Gastrocnemius medialis (tissue), 4 donors: ENCODE measurements around the gene PLCG2. TPM values are rescaled to one million over a fixed set of nuclear protein-coding genes. Genes with fewer than 3 reads are reported as not detected.
A peak's percentile ranks its signal among the peaks of the same experiment; 100 is the strongest.

Experiments used
- ATAC-seq, 2 donors: fragments of 150-250 bp; one replicate each; pipeline ENCODE4 v1.9.1; 2016
- DNase-seq, 2 donors: peaks; one replicate each; pipeline ENCODE4 v3.0.0-alpha.2; 2019
- H3K27ac ChIP-seq, 4 donors: fragments of 200-600 bp; sonication (generic); 1 replicate in 1 of 4; 2 replicates in 3 of 4; pipeline ENCODE4 v1.5.1; 2016 to 2018; ENCODE audit warnings: mild to moderate bottlenecking in 2 of 4, moderate library complexity in 1 of 4
- H3K27me3 ChIP-seq, 3 donors: fragments of 200-600 bp; sonication (generic) in 2 of 3; 1 replicate in 1 of 3; 2 replicates in 2 of 3; pipeline versions ENCODE4 v1.5.1 to v1.6.0; 2016 to 2019; ENCODE audit warnings: mild to moderate bottlenecking in 1 of 3, moderate library complexity in 1 of 3
- H3K36me3 ChIP-seq, 2 donors: fragments of 200-600 bp; sonication (generic) in 1 of 2; one replicate each; pipeline ENCODE4 v1.5.1; 2017 to 2018
- H3K4me1 ChIP-seq, 2 donors: fragments of 200-600 bp; sonication (generic) in 1 of 2; one replicate each; pipeline ENCODE4 v1.5.1; 2016 to 2017; ENCODE audit warnings: mild to moderate bottlenecking in 2 of 2
- H3K4me3 ChIP-seq, 4 donors: fragments of 200-600 bp; sonication (generic) in 3 of 4; 1 replicate in 1 of 4; 2 replicates in 3 of 4; pipeline ENCODE4 v1.5.1; 2016 to 2019; ENCODE audit warnings: mild to moderate bottlenecking in 2 of 4
- H3K9me3 ChIP-seq, 3 donors: fragments of 200-600 bp; sonication (generic) in 2 of 3; 1 replicate in 1 of 3; 2 replicates in 2 of 3; pipeline ENCODE4 v1.5.1; 2016 to 2019
- POLR2A ChIP-seq, 2 donors: fragments of 450-650 bp; IDR thresholded peaks; one replicate each; pipeline ENCODE4 v1.6.1; 2017; ENCODE audit warnings: antibody characterized with exemption in 2 of 2, mild to moderate bottlenecking in 2 of 2, moderate library complexity in 2 of 2
- in situ Hi-C, 4 donors: fragments of 200-750 bp; cut with MboI; loops; one replicate each; pipeline versions ENCODE4 v1.15.0 to v1.8.0; 2017; ENCODE audit warnings: low sequenced_read_pairs in 4 of 4
- intact Hi-C: fragments of 100-400 bp; cut with DNase I; formaldehyde crosslinking; loops from one replicate; pipeline ENCODE4 v1.15.1; 2023; ENCODE audit warnings: low total_unique reads
- total RNA-seq, 4 donors: library from RNA; depleted of rRNA; stranded (reverse); fragments of >200 nt; gene quantifications; one replicate each; pipeline versions ENCODE4 v1.1.0 to v1.2.3, GENCODE V29; 2016
- TF ChIP-seq, protein P1 (sequence below), 5 experiments: fragments of 450-650 bp in 3 of 5; fragments of 200-600 bp in 2 of 5; sonication (generic) in 2 of 5; IDR thresholded peaks in 4 of 5; conservative IDR thresholded peaks in 1 of 5; 1 replicate in 4 of 5; 2 replicates in 1 of 5; pipeline ENCODE4 v1.5.1; 2016 to 2019; ENCODE audit warnings: antibody characterized with exemption in 5 of 5, mild to moderate bottlenecking in 3 of 5, moderate library complexity in 3 of 5

The PLCG2 gene
- total RNA-seq, 4 donors from 2014 or later, result 1.8 to 3.0 (median 2.1) TPM

DNA sequence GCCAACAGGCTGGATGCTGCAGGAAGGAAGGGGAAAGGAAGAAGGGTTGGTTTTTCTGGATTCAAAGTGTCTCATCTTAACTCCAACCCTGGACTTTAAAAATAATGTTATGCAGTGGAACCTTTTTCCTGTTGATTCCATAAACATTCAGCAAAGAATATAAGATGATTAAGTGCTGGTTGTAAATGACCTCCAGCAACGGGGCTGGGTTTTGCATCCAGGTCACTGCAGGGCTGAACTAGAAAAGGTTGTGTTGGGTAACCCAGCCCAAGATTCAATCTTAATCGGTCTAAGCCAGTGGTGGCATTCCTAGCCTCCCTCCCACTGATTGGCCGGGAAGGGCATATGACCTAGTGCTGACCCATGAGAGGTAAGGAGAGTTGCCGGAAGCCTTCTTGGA lies 34.2 kb upstream of the PLCG2 start:
- intact Hi-C loops (no loop called here), in situ Hi-C loops (loop anchor here in 2 of 4 donors (25.0 kb wide), 2 partner anchors 533 to 708 kb away; partner anchors contain the start of gene ATMIN (in 1 of the 2))
- DNase-seq, result no peak

DNA sequence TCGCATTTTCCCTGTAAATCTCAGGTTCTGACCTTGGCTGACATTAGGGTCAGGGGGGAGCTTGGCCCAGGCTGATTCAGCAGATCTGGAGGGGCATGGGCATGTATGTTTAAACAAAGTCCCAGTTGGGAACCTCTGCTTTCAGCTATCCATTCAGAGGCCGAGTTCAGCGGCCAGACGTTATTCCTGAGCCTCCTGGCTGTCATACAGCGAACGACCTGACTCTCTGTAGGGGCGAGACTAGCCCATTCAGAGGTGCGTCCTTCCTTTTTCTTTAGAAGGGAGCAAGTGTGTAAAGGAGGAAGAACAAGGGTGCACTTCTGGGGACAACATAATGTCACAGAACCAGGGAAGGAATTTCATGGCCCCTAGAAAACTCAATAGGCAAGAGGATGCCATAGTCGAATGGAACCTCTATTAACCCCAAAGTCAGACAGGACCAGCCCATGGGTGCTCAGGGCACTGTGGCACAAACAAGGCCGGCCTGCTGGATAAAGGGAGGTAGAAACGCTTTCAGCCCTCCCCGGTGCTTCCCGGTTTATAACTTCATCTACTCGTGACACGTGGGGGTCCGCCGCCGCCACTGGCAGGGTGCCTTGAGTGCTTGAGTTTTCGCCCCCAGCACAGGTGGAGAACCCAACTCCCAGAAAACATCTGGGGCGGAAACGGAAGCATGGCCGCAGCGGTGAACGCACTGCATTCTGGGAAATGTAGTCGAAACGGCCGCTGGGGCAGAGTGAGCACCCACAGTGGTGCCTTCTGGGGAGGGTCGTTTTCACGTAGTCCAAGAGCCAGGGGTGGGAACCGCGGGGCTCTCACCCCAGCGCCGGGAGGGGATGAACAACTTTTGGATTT lies 33.2 kb upstream of the PLCG2 start:
- no peak for TF ChIP-seq POLR2A (IDR thresholded peaks at IDR 0.05)
- Histone ChIP-seq H3K36me3 (no peaks in the 10 kb centered on the region), H3K4me3 (peak overlapping the region; percentile 41 to 69 (median 56)), H3K4me1 (peaks cover 0 to 3% of the 10 kb centered on the region in 2 donors), H3K9me3 (no peaks in the 10 kb centered on the region), H3K27ac (no peak overlapping the region), H3K27me3 (no peaks in the 10 kb centered on the region)
- intact Hi-C loops, result no loop called here
- in situ Hi-C loops, result loop anchor here in 2 of 4 donors (25.0 kb wide), 2 partner anchors 534 to 709 kb away; partner anchors contain the start of gene ATMIN (in 1 of the 2)
- DNase-seq (peak; percentile 27), ATAC-seq (peak; percentile 45 to 64)

More for the DNA sequence above, 34.2 kb upstream of the PLCG2 start:
- no peak overlapping the region for H3K4me3 ChIP-seq
- peaks cover 0 to 3% of the 10 kb centered on the region in 2 donors for H3K4me1 ChIP-seq
- no peaks in the 10 kb centered on the region for H3K9me3 ChIP-seq
- ATAC-seq, result no peak
- H3K27ac ChIP-seq, result no peak overlapping the region
- no peaks in the 10 kb centered on the region for H3K36me3 ChIP-seq
- TF ChIP-seq POLR2A (IDR thresholded peaks at IDR 0.05), result no peak
- TF ChIP-seq, protein P1, sequence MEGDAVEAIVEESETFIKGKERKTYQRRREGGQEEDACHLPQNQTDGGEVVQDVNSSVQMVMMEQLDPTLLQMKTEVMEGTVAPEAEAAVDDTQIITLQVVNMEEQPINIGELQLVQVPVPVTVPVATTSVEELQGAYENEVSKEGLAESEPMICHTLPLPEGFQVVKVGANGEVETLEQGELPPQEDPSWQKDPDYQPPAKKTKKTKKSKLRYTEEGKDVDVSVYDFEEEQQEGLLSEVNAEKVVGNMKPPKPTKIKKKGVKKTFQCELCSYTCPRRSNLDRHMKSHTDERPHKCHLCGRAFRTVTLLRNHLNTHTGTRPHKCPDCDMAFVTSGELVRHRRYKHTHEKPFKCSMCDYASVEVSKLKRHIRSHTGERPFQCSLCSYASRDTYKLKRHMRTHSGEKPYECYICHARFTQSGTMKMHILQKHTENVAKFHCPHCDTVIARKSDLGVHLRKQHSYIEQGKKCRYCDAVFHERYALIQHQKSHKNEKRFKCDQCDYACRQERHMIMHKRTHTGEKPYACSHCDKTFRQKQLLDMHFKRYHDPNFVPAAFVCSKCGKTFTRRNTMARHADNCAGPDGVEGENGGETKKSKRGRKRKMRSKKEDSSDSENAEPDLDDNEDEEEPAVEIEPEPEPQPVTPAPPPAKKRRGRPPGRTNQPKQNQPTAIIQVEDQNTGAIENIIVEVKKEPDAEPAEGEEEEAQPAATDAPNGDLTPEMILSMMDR (IDR thresholded peaks at IDR 0.05 in 4 of 5, conservative IDR thresholded peaks at IDR 0.05 in 1 of 5), result no peak
- no peaks in the 10 kb centered on the region for H3K27me3 ChIP-seq

DNA sequence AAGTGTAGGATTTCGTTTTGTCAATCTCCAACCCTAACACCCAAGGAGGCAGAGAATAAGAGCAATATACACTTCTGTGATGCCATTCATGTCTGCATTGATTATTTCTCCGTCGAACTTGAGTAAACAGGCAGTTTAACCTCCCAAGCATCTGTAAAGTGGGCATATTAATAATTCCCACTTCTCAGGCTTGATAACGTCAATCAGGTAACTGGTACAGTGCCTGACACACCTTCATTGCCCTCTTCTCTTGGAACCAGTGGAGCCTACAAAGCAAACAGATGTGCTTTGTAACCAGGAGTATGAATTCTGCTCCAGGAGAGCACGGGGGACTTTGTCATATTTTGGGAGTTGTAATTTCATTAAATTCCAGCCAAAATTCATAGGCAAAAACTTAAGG lies 32.5 kb upstream of the PLCG2 start:
- Histone ChIP-seq H3K9me3 (no peaks in the 10 kb centered on the region), H3K27ac (no peak overlapping the region), H3K36me3 (no peaks in the 10 kb centered on the region), H3K27me3 (no peaks in the 10 kb centered on the region), H3K4me1 (peaks cover 0 to 3% of the 10 kb centered on the region in 2 donors), H3K4me3 (peak overlapping the region; percentile 41 to 69 (median 56))
- in situ Hi-C loops, result loop anchor here in 2 of 4 donors (25.0 kb wide), 2 partner anchors 534 to 709 kb away; partner anchors contain the start of gene ATMIN (in 1 of the 2)
- intact Hi-C loops, result no loop called here
- no peak for DNase-seq
- TF ChIP-seq, protein P1 (IDR thresholded peaks at IDR 0.05 in 4 of 5, conservative IDR thresholded peaks at IDR 0.05 in 1 of 5), result no peak
- TF ChIP-seq POLR2A (IDR thresholded peaks at IDR 0.05), result no peak
- no peak for ATAC-seq

DNA sequence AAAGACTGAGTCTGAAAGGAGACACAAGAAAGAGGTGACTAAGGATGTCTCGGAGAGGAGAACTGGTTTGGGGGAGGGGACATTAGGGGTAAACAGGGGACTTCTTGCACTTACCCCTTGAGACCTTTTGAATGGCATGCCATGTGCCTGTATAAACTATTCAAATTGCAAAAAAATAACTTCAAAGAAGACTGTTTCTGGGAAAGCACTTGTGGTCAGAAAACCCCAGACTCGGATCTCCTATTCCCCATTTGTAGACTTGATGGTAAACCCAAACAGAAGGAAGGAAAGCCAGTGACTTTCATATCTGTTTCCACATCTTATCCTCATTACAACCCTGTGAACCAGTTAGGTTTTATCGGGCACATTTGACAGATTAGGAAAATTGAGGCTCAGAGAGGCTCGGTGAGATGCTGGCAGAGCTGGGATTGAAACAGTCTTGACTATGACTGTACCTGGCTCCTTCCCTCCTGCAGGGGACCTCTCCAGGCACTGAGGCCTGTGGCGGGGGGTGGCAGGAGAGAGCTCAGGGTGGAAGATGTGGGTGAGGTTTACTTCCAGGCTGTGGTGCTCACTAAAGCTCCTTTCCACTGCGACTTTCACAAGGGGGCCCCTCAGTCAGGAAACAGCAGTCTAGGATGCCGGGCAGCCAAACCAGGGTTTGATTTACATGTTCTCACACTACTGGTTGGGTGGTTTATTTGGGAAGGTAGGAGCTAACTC lies 30.5 kb upstream of the PLCG2 start:
- intact Hi-C loops, result loop anchor here (1.0 kb wide), 1 partner anchor 42 kb away; no protein-coding TSS in a partner anchor
- Histone ChIP-seq H3K27me3 (no peaks in the 10 kb centered on the region), H3K4me1 (peaks cover 0 to 3% of the 10 kb centered on the region in 2 donors), H3K4me3 (no peak overlapping the region), H3K36me3 (no peaks in the 10 kb centered on the region), H3K9me3 (no peaks in the 10 kb centered on the region), H3K27ac (no peak overlapping the region)
- ATAC-seq (no peak), DNase-seq (no peak)
- in situ Hi-C loops, result loop anchor here in 2 of 4 donors (25.0 kb wide), 2 partner anchors 536 to 711 kb away; partner anchors contain the start of gene ATMIN (in 1 of the 2)
- no peak for TF ChIP-seq POLR2A (IDR thresholded peaks at IDR 0.05)
- TF ChIP-seq, protein P1 (IDR thresholded peaks at IDR 0.05 in 4 of 5, conservative IDR thresholded peaks at IDR 0.05 in 1 of 5), result no peak
